ENCODE results near the gene VWC2.

The VWC2 gene

DNA sequence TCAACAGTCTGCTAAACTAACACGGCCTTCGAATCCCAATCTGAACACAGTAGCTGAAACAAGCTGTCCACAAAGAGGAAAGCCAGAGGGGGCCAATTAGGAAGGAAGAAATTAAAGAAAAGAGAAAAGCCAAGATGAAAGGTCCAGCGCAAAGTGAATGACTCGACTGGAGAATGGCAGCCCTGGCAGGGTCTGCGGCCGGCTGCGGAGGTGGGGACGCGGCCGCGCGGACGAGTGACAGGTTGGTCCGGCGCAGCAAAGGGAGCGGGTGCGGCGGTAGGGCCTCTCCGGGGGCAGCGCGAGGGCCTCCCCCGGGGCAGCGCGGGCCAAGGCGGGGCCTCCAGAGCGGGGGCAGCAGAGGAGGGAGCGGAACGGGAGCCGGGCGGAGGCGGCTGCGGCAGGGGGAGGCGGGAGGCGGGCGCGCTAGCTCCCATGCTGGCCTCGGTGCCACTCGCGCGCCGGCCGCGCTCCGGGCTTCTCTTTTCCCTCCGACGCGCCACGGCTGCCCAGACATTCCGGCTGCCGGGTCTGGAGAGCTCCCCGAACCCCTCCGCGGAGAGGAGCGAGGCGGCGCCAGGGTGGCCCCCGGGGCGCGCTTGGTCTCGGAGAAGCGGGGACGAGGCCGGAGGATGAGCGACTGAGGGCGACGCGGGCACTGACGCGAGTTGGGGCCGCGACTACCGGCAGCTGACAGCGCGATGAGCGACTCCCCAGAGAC, at the start of gene VWC2:
VWC2 (plus strand) TSS at position 421 of the 718 bp plus-strand sequence. CDS start 1,798 bp downstream, outside the sequence.
- peak; percentile 35 for DNase-seq

DNA sequence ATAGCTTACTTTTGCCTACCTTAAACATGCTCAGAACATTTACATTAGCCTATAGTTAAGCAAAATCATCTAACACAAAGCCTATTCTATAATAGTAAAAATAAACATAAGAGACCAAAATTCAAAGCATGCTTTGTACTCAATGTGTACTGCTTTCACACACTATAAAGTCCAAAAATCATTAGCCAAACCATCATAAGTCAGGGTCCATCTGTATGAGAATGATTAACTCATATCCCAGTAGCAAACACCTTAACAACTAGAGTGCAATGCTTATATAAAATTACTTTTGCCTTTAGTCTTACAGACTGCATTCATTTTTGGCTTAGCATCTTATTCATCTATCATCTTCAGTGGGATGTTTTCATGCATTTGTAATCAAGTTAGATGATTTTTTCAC, 49.4 kb upstream of the VWC2 start:
- no peak for DNase-seq

DNA sequence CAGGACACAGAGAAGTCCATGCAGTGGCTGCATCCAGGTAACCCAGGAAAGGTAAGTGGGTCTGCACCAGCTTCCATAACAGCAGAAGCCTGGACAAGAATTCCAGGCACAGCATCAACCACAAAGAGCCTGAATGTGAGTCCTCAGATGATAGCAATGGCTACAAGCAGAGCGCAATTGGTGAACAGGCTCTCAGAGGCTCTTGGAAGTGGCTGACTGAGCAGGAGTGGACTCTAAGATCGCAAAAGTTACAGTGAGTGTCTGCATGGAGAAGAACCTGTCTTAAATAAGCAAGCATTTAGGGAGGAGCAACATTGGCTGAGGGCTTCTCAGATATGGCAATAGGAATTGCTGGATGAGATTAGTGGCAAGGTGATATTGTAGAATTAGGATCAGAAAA, 41.6 kb upstream of the VWC2 start:
- DNase-seq: no peak

DNA sequence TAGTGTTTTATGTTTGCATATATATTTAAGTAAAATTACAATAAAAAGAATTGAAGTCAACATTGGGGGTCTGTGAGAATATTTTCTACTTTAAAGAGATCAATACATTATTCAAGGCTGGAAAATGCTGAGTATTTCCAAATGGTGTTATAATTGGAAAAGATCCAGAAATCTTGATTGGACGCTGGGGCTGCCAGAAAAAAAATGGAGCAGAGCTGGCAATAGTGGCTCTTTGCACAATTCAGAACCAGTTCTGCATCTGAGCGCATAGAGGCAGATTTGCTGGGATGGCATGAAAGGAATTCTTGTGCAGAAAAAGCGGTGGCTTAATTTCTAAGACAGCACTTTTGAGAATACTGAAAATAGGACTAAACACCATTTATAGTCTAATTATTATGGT, 10.8 kb upstream of the VWC2 start:
- no peak for DNase-seq

DNA sequence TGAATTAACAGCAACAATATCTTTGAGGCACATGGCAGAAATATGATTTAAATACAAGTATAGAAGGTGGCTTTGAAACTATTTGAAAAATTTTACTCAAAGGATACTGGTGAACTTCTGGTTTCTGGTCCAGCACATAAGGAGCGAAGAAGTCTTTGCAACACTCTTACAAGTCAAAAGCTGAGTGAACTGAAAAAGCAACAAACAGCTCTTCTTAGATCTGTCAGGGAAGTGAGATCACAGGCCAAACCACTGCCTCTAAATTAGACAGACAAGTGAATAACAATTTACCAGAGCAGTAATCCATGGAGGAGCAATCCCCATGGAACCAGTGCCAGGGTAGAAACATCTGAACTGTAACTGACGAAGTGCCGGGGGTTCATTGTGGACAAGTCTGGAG, 9.6 kb upstream of the VWC2 start:
- DNase-seq: no peak

DNA sequence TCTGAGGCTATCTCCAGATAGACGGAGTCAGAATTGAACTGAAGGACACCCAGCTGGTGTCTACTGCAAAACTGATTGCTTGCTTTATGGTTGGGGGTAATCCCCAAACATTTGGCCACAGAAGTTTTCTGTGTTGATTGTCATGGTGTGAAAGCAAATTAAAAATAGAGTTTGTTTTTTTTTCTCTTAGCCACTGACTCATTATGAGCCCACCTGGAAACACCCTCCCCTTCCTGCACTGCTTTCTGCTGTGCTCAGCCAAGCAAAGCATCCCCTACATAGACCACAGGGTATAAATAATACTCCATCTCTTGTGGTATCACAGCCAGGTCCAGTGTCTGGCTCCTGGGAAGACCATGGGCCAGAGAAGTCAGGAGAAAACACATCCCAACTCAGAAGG, 6.5 kb upstream of the VWC2 start:
- DNase-seq: no peak

DNA sequence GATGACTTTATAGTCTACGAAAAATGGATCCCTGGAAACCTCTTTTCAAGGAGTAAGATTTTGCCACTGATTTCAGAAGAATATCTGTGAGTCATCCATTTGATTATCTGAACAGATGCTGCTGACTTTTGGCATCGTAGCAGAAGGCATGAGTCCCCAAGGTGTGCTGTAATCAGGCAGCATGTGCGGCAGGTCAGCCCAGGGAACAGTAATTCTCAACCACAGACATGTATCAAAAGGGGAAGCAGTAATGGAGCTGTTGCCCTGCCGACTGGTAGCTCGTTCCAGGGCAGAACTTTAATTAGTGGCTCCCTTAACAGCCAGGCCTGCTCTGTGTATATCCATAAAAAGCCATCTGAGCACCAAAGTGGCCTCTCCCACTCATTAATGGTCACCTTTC, 5.7 kb upstream of the VWC2 start:
- no peak for DNase-seq

DNA sequence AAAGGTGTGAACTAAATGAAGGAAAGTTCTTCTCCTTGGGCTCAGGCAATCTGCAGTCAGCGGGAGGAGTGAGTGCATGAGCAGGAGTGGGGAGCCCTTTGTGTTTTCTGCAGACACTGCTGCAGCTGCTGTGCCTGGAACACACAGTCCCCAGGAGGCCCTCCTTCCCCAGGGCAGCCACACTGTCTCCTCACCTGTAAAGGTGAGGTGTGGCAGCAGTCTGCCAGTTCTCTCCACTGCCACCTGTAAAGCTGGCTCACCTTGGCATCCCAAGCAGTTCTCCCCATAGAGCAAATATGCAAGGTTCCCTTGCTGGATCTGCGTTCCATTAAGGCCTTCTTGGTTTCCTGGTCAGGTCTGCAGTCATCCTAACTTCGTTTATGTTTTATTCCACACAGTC, 5.2 kb upstream of the VWC2 start:
- DNase-seq: no peak

DNA sequence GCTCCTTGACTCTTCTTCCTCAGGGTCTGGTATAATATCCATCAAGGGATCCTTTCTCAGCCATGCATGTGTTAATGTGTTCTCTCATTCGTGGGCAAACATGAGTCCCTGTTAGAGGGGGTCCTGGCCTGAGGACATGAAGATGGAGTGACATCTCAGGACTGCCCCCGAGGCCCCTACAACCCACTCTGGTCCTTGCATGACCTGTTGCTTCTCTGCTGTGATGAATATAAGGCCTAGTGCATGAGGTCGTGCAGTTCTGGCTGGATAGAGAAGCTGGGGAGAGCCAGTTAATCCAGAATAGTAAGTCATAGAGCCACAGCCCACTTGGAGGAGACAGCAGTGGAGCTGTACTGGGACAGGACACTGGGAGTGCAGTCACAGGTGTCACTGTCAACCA, 4.6 kb upstream of the VWC2 start:
- no peak for DNase-seq

DNA sequence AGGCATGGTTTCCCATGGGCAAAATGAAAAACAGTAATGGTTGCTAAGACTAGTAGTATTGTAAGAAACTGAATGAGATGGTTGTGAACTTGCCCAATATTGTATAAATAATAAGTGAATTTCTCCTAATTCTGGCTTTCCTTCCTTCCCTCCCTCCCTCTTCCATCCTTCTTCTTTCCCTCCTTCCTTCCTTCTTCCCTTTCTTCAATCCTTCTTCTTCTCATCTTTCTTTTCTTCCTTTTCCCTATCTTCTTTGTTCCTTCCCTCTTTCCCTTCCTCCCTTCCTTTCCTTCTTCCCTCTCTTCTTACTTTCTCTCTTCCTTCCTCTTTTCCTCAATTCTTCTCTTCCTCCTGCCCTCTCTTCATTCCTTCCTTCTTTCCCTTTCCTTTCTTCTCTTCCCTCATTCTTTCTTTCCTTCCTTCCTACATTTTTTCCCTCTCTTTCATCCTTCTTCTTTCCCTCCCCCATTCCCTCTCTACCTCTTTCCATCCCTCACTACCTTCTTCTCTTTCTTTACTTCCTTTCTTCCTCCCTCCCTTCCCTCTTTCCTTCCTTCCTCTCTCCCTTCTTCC, 4.1 kb upstream of the VWC2 start:
- DNase-seq: no peak

DNA sequence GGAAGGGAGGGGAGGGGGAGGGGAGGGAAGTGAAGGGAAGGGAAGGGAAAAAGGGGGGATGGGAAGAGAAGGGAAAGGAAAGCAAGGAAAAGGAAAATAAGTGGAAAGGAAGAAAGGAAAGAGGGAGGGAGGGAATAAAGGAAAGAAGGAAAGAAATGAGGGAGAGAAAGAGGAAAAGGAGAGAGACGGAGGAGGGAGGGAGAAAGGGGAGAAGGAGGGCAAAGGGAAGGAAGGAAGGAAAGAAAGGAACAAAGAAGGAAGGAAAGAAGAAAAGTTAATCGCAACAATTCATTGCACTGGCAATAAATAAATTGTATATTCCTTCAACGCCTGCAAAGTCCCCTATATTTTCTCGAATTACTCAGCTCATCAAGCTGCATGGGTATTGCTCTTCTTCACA, 2.6 kb upstream of the VWC2 start:
- DNase-seq: no peak

DNA sequence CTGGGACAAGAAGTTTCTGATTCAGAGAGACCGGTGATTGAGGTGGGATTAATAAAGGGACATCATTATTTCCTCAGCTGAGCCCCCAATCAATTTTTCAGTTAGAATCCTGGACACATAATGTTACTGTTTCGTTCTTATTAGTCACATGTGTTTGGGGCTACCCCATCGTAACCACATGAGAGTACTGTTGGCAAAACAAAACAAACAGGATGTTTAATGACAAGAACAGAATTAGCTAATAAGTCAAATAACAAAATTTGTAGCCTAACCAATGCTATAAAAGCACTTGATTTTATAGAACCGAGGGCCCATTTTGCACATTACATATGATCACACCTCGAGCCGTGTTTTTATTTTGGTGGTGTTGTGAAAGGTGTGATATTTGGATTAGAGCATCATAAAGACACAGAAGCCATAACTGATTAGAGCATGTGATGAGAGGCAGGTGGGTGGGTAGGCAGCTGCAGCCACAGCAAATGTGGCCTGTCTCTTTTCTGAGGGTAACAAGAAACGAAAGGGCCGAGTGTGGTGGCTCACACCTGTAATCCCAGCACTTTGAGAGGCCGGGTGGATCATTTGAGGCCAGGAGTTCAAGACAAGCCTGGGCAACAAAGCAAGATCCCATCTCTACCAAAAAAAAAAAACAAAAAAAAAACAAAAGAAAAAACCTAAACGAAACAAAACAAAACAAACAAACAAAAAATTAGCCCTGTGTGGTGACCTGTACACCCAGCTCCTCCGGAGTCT, 1.8 kb upstream of the VWC2 start:
- no peak for DNase-seq

DNA sequence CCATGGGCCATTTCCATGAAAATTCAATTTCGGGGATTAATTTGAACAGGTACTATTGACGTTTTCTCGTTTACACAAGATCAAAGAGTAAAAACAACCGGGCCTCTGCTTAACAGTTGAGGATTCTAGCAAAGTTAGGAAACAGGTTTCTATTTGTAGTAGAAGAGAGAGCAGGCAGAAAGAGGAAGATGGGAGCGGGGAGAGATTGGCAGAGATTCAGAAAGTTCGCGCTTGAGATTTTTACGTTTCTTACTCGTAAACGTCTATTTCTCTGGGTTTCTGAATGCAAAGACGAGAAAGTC, 571 bp upstream of the VWC2 start:
- no peak for DNase-seq

DNA sequence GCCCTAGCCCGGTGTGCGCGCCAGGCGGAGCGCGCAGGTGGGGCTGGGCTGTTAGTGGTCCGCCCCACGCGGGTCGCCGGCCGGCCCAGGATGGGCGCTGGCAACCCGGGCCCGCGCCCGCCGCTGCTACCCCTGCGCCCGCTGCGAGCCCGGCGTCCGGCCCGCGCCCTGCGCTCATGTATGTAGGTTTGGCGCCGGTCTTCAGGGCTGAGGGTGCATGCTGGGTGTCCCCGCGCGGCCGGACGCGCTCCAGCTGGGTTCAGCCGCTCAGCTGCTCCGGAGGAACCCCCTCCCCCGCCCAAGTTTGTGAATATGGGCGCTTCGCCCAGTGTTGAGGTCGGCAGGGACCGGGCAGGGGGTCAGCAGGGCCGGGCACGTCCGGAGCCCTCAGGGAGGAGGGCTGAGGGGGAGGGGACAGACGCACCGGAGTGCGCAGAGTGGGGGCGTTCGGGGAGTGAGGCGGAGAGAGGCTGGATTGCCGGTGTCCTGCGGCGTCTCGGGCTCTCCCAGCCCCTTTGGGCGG, 559 bp downstream of the VWC2 start:
- peak; percentile 28 for DNase-seq

DNA sequence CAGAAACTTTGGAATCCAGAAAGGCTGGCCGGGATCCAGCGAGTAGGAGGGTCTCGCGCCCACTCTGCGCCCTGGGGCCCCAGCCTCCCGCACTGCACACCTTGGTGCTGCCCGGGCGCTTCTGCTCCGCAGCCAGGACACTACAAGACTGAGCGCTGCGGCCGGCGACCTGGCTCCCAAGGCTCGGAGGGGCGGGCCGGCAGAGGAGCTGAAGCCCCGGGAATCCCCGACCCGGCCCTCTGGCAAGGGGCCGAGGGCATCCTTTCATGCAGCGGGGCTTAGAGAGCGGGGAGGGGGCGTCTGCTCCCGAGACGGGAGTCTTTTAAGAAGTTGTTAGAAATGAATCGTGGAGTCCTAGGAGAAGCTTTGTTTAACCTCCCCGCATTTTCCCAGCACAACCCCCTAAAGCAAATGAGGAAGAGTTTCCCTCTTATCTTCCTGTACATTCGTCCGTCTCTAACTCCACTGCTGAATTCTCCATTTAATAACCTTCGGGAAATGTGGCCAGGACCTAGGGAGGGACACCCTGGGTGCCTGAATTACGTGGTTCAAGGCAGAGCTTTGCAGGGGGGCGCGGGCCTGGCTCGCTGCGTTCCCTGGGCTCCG, 1.1 kb downstream of the VWC2 start:
- no peak for DNase-seq

DNA sequence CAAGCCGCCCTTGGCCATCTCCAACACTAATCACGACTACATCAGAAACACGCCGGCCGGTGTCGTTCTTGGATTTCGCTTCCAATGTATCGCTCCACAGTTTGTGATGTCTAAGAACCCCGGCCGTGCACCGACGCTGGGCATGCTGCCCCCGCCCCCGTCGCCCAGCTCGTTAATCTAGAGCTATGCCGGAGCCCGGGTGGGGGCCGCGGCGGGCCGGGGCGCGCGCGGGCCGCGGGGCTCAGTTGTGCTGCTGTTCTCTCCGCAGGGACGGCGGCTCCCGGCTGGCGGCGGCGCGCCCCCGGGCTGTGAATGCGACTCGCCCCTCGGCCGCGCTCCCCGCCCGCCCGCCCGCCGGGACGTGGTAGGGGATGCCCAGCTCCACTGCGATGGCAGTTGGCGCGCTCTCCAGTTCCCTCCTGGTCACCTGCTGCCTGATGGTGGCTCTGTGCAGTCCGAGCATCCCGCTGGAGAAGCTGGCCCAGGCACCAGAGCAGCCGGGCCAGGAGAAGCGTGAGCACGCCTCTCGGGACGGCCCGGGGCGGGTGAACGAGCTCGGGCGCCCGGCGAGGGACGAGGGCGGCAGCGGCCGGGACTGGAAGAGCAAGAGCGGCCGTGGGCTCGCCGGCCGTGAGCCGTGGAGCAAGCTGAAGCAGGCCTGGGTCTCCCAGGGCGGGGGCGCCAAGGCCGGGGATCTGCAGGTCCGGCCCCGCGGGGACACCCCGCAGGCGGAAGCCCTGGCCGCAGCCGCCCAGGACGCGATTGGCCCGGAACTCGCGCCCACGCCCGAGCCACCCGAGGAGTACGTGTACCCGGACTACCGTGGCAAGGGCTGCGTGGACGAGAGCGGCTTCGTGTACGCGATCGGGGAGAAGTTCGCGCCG, 1.9 kb downstream of the VWC2 start:
- DNase-seq: peak; percentile 25

DNA sequence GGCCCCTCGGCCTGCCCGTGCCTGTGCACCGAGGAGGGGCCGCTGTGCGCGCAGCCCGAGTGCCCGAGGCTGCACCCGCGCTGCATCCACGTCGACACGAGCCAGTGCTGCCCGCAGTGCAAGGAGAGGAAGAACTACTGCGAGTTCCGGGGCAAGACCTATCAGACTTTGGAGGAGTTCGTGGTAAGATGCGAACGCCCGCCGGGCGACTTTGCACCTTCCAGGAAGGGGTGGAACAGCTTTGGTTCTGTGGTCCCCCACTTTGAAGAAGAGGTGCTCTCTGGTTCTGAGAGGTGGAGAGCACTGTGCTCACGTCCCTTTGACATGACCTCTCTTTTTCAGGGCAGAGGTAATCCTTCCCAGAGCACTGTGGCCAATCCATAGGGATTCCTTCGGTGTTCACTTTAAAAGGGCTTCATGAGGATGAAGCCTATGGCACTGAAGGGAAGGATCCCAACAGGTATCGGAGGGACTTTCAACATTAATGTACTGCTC, 2.6 kb downstream of the VWC2 start:
- no peak for DNase-seq

DNA sequence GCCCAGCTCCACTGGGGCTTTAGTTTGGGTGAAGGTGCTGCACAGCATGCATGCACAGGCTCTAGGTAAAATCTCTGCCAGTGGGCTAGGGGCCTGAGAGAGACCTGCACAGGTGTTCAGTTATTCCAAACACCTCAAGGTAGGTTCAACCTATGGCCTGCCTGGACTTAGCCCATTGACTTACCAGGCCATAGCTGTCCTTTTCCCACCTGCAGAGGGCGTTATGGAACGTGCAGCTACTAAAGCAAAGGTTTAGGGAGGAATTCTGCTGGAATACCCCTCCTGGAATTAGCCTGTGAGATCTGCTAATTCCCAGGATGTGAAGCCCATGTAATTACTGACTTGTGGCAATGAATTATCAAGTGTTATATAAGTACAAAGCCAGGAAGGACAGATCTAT, 3.6 kb downstream of the VWC2 start:
- DNase-seq: no peak

DNA sequence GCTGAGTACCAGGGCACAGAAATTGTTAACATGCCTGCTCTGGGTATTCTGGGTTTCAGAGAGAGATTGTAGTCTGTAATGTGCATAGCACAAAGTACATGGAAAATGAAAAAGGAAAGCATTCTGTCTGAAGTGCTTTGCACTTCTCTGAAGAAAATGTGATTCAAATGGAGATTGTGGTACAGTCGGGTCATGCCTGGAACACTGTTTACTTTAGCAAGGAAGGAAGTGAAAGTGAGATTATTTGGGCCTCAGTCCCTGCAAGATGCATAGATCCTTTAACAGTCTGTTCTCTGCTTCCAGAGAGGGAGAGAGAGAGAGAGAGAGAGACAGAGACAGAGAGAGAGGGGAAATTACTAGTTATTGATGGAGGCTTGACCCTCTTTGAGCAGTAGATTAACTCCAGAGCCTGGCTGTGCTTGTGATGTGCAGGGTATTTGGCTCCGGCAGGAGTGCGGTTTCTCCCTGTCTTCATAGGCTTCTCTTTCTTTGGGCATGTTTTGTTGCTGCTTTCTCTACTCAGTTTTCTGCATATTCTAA, 5.4 kb downstream of the VWC2 start:
- DNase-seq: no peak

DNA sequence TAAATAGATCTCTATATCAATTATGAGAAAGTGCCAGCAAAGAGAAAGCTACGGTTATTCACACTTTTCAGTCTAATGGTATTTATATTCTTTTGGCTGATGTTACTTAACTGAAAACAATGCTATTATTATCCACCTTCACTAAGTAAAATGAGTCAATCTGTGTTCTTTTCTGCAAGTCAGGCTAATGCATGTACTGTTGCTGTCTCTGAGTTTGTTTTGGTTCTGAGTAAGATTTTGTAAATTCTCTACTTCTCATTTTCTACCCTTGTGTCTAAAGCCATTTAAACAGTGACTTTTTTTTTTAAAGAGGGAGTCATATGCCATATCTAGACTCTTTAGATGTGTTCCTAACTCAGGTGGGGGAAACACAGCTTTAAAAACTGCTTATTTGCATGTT, 7.5 kb downstream of the VWC2 start:
- DNase-seq: no peak

DNA sequence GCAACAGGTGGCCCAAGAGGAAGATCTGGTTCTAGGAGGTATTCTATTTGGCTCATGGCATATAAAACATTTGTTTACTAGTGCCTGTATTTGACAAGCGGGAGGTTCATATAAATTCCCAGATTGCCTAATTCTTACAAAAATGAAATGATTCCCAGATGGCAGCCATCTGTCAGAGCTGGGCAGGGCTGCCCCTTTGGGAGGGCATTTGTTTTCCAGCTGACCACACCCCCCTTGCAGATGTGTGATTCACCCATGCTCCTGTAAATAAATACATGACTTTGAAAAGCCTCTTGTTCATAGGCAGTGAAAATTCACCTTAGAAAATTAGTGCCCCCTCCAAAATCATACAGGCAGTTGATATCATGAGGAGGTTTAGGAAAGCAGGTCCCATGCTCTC, 8.6 kb downstream of the VWC2 start:
- DNase-seq: no peak

DNA sequence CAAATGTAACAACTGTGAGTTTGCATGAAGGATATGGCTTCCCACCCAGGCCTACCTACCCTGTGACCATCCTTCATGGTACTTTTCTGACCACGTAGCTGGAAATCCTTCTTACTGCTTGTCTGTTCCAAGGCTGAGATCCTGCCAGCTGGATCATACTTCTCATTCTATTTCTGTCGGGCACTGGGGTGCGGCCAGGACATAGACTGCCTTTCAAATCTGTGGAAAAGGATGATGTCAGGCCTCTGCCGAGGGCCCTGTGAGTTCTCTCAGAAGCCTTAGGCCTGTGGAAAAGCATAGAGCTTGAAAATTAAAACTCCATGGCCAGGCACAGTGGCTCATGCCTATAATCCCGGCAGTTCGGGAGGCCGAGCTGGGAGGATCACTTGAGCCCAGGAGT, 10.0 kb downstream of the VWC2 start:
- peak; percentile 64 for DNase-seq

Measured in femur (tissue), 1 donor.